HG02885 (cell line): ENCODE measurements around the gene CEP128.

Source experiments
- ATAC-seq: cut with Tn5 transposase; IDR thresholded peaks from one replicate; pipeline ENCODE4 v1.9.1; 2021; ENCODE audit warnings: mild to moderate bottlenecking; ENCODE audit not compliant: unreplicated experiment, poor library complexity

CEP128 gene

GRCh38 chr14:80699861-80700260, 241.7 kb downstream of the CEP128 start:
- peak; percentile 53 for ATAC-seq

GRCh38 chr14:80698974-80699373, 242.6 kb downstream of the CEP128 start:
- no peak for ATAC-seq

GRCh38 chr14:80695869-80696268, 245.7 kb downstream of the CEP128 start:
- peak; percentile 84 for ATAC-seq

- ATAC-seq, result no peak
Observed at GRCh38 chr14:80692903-80693302, 248.6 kb downstream of the CEP128 start.

- ATAC-seq, result no peak
Observed at GRCh38 chr14:80681651-80682050, 259.9 kb downstream of the CEP128 start.

GRCh38 chr14:80679273-80679672, 262.3 kb downstream of the CEP128 start:
- no peak for ATAC-seq

GRCh38 chr14:80678436-80678835, 263.1 kb downstream of the CEP128 start:
- ATAC-seq, result no peak

- ATAC-seq, result no peak
Observed at GRCh38 chr14:80669426-80669825, 272.1 kb downstream of the CEP128 start.

- ATAC-seq, result no peak
Observed at GRCh38 chr14:80664576-80664975, 277.0 kb downstream of the CEP128 start.

- no peak for ATAC-seq
Observed at GRCh38 chr14:80663541-80663940, 278.0 kb downstream of the CEP128 start.

GRCh38 chr14:80659783-80660182, 281.8 kb downstream of the CEP128 start:
- no peak for ATAC-seq

- ATAC-seq, result no peak
Observed at GRCh38 chr14:80658733-80659132, 282.8 kb downstream of the CEP128 start.

GRCh38 chr14:80658155-80658554, 283.4 kb downstream of the CEP128 start:
- ATAC-seq, result no peak

GRCh38 chr14:80653956-80654355, 287.6 kb downstream of the CEP128 start:
- no peak for ATAC-seq

- no peak for ATAC-seq
Observed at GRCh38 chr14:80645667-80646413, 295.7 kb downstream of the CEP128 start.

GRCh38 chr14:80644826-80645225, 296.7 kb downstream of the CEP128 start:
- ATAC-seq, result no peak

GRCh38 chr14:80638620-80639515, 302.7 kb downstream of the CEP128 start:
- no peak for ATAC-seq

- ATAC-seq, result no peak
Observed at GRCh38 chr14:80637756-80638619, 303.6 kb downstream of the CEP128 start.

GRCh38 chr14:80636071-80636470, 305.5 kb downstream of the CEP128 start:
- ATAC-seq, result no peak

GRCh38 chr14:80634106-80634758, 307.3 kb downstream of the CEP128 start:
- ATAC-seq, result no peak
